ENCODE data around the gene LTBP4.

The LTBP4 gene

GRCh38 chr19:40611900-40612698, 10.9 kb downstream of the LTBP4 start:
- 91 to 95% methylated on average over 10 of the region's 10 CpGs for WGBS, 2 experiments
- no peaks in the 10 kb centered on the region for H3K9me3 ChIP-seq (ENCODE audit: control insufficient read depth, low read length)
- H3K27me3 ChIP-seq (ENCODE audit: control insufficient read depth, insufficient read depth, low read length, poor library complexity, severe bottlenecking): peaks cover 46% of the 10 kb centered on the region
- no peak overlapping the region for H3K4me3 ChIP-seq (ENCODE audit: insufficient read depth, low read depth, low read length)
- peaks cover 6% of the 10 kb centered on the region for H3K36me3 ChIP-seq (ENCODE audit: control insufficient read depth, insufficient read depth, low read length)
- peaks cover 11% of the 10 kb centered on the region for H3K4me1 ChIP-seq (ENCODE audit: control insufficient read depth, insufficient read depth, low read length)
- no peak overlapping the region for H3K27ac ChIP-seq (ENCODE audit: insufficient read depth, low read depth, low read length, poor library complexity, severe bottlenecking)

DNA sequence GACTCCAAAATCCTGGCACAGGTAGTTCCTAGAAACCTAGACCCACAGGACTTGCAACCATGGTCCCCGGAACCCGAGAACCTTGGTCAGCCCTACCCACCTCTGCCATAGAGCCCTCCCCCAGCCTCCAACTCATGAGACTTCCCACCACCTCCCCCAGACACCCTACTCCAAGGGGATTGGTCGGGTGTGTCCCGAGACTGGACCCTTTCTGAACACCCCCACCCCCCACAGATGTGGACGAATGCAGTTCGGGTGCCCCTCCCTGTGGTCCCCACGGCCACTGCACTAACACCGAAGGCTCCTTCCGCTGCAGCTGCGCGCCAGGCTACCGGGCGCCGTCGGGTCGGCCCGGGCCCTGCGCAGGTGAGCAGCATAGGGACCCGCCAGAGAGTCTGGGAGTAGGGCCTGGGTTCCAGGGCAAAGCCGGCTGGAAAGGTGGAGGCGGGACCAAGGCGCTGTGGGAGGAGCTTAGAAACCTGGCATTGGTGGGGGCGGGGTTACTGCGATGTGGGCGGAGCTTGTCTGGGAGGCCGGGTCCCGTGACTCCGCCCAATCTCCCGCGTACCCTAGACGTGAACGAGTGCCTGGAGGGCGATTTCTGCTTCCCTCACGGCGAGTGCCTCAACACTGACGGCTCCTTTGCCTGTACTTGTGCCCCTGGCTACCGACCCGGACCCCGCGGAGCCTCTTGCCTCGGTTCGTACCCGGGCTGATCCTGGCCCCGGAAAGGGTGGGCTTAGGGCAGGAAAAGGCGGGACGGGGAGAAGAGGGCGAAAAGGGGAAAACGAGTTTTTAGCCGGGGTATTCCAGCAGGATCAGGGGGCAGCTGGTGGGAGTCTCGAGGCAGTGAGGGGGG, 11.9 kb downstream of the LTBP4 start:
- peaks cover 36% of the 10 kb centered on the region for H3K27me3 ChIP-seq (ENCODE audit: control insufficient read depth, insufficient read depth, low read length, poor library complexity, severe bottlenecking)
- peak overlapping the region; percentile 50 for H3K27ac ChIP-seq (ENCODE audit: insufficient read depth, low read depth, low read length, poor library complexity, severe bottlenecking)
- peaks cover 11% of the 10 kb centered on the region for H3K4me1 ChIP-seq (ENCODE audit: control insufficient read depth, insufficient read depth, low read length)
- H3K4me3 ChIP-seq (ENCODE audit: insufficient read depth, low read depth, low read length): peak overlapping the region; percentile 57
- H3K9me3 ChIP-seq (ENCODE audit: control insufficient read depth, low read length): no peaks in the 10 kb centered on the region
- 22 to 25% methylated on average over 50 of the region's 50 CpGs for WGBS, 2 experiments
- peaks cover 6% of the 10 kb centered on the region for H3K36me3 ChIP-seq (ENCODE audit: control insufficient read depth, insufficient read depth, low read length)

DNA sequence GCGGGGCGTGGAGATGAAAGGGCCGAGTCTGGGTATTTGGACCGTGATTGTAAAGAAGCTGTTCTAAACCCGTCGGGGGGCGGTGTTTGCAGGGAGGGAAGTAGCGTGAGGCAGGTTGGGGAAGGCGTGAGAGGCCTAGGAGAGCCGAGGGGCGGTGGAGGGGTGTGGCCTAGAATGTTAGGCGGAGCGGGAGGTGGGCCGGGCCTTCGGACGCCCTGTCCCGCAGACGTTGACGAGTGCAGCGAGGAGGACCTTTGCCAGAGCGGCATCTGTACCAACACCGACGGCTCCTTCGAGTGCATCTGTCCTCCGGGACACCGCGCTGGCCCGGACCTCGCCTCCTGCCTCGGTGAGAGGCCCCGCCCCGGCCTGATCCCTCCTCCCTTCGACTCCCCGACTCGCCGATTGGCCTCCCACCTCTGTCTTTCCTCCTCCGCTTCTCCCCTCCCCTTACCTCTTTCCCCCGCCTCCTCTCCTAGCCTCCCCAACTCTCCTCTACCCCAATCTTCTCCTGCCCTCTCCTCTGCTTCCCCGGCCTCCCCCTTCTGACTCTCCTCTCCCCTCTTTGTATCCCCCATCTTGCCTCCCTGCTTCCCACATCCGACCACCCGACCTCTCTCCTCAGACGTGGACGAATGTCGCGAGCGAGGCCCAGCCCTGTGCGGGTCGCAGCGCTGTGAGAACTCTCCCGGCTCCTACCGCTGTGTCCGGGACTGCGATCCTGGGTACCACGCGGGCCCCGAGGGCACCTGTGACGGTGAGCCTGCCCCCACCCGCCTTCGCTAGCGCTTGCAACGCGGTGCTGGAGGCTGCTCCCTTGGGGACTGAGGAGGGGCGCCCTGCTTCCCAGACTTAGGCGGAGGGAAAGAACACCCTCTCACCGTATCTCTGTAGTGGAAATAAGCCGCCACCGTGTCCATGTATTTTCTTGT, 12.8 kb downstream of the LTBP4 start:
- H3K9me3 ChIP-seq (ENCODE audit: control insufficient read depth, low read length): no peaks in the 10 kb centered on the region
- WGBS, 2 experiments: 1% methylated on average over 67 of the region's 67 CpGs
- H3K36me3 ChIP-seq (ENCODE audit: control insufficient read depth, insufficient read depth, low read length): peaks cover 13% of the 10 kb centered on the region
- peaks cover 11% of the 10 kb centered on the region for H3K4me1 ChIP-seq (ENCODE audit: control insufficient read depth, insufficient read depth, low read length)
- H3K27me3 ChIP-seq (ENCODE audit: control insufficient read depth, insufficient read depth, low read length, poor library complexity, severe bottlenecking): peaks cover 27% of the 10 kb centered on the region
- H3K27ac ChIP-seq (ENCODE audit: insufficient read depth, low read depth, low read length, poor library complexity, severe bottlenecking): peak overlapping the region; percentile 50
- peak overlapping the region; percentile 57 for H3K4me3 ChIP-seq (ENCODE audit: insufficient read depth, low read depth, low read length)

GRCh38 chr19:40614622-40615411, 13.6 kb downstream of the LTBP4 start:
- peak overlapping the region; percentile 52 for H3K27ac ChIP-seq (ENCODE audit: insufficient read depth, low read depth, low read length, poor library complexity, severe bottlenecking)
- peaks cover 19% of the 10 kb centered on the region for H3K27me3 ChIP-seq (ENCODE audit: control insufficient read depth, insufficient read depth, low read length, poor library complexity, severe bottlenecking)
- H3K36me3 ChIP-seq (ENCODE audit: control insufficient read depth, insufficient read depth, low read length): peaks cover 21% of the 10 kb centered on the region
- H3K4me3 ChIP-seq (ENCODE audit: insufficient read depth, low read depth, low read length): peak overlapping the region; percentile 57
- no peaks in the 10 kb centered on the region for H3K9me3 ChIP-seq (ENCODE audit: control insufficient read depth, low read length)
- peaks cover 11% of the 10 kb centered on the region for H3K4me1 ChIP-seq (ENCODE audit: control insufficient read depth, insufficient read depth, low read length)
- WGBS, 2 experiments: 4 to 8% methylated on average over 20 to 22 of the region's 27 CpGs

DNA sequence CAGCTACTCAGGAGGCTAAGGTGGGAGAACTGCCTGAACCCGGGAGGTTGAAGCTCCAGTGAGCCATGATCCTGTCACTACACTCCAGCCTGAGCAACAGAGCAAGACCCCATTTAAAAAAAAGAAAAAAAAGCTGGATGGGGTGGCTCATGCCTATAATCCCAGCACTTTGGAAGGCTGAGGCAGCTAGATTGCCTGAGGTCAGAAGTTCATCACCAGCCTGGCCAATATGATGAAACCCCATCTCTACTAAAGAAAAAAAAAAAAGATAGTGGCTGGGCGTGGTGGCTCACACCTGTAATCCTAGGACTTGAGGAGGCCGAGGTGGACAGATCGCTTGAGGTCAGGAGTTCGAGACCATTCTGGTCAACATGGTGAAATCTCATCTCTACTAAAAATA, 15.0 kb downstream of the LTBP4 start:
- Histone ChIP-seq H3K27ac (ENCODE audit: insufficient read depth, low read depth, low read length, poor library complexity, severe bottlenecking) (no peak overlapping the region), H3K27me3 (ENCODE audit: control insufficient read depth, insufficient read depth, low read length, poor library complexity, severe bottlenecking) (peaks cover 7% of the 10 kb centered on the region), H3K9me3 (ENCODE audit: control insufficient read depth, low read length) (no peaks in the 10 kb centered on the region), H3K36me3 (ENCODE audit: control insufficient read depth, insufficient read depth, low read length) (peaks cover 26% of the 10 kb centered on the region), H3K4me1 (ENCODE audit: control insufficient read depth, insufficient read depth, low read length) (peaks cover under 1% of the 10 kb centered on the region), H3K4me3 (ENCODE audit: insufficient read depth, low read depth, low read length) (no peak overlapping the region)
- WGBS, 2 experiments: 68 to 77% methylated on average over 5 of the region's 5 CpGs

DNA sequence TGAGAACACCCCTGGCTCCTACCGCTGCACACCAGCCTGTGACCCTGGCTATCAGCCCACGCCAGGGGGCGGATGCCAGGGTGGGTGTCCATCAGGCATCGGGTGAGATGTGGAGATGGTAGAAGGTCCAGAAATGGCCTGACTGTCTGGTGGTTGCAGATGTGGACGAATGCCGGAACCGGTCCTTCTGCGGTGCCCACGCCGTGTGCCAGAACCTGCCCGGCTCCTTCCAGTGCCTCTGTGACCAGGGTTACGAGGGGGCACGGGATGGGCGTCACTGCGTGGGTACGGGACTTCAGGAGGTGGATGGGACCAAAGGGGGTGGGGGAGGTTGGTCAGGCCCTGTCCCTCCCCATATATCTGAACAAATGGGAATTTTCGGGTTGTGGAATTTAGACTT, 15.8 kb downstream of the LTBP4 start:
- no peaks in the 10 kb centered on the region for H3K27me3 ChIP-seq (ENCODE audit: control insufficient read depth, insufficient read depth, low read length, poor library complexity, severe bottlenecking)
- peaks cover 31% of the 10 kb centered on the region for H3K36me3 ChIP-seq (ENCODE audit: control insufficient read depth, insufficient read depth, low read length)
- H3K4me1 ChIP-seq (ENCODE audit: control insufficient read depth, insufficient read depth, low read length): no peaks in the 10 kb centered on the region
- no peak overlapping the region for H3K27ac ChIP-seq (ENCODE audit: insufficient read depth, low read depth, low read length, poor library complexity, severe bottlenecking)
- WGBS, 2 experiments: 96 to 97% methylated on average over 17 of the region's 17 CpGs
- H3K4me3 ChIP-seq (ENCODE audit: insufficient read depth, low read depth, low read length): no peak overlapping the region
- H3K9me3 ChIP-seq (ENCODE audit: control insufficient read depth, low read length): no peaks in the 10 kb centered on the region

GRCh38 chr19:40617961-40618360, 16.8 kb downstream of the LTBP4 start:
- Histone ChIP-seq H3K4me1 (ENCODE audit: control insufficient read depth, insufficient read depth, low read length) (peaks cover 7% of the 10 kb centered on the region), H3K27ac (ENCODE audit: insufficient read depth, low read depth, low read length, poor library complexity, severe bottlenecking) (no peak overlapping the region), H3K4me3 (ENCODE audit: insufficient read depth, low read depth, low read length) (no peak overlapping the region), H3K36me3 (ENCODE audit: control insufficient read depth, insufficient read depth, low read length) (peaks cover 31% of the 10 kb centered on the region), H3K9me3 (ENCODE audit: control insufficient read depth, low read length) (no peaks in the 10 kb centered on the region), H3K27me3 (ENCODE audit: control insufficient read depth, insufficient read depth, low read length, poor library complexity, severe bottlenecking) (no peaks in the 10 kb centered on the region)
- 94 to 95% methylated on average over 4 of the region's 4 CpGs for WGBS, 2 experiments

DNA sequence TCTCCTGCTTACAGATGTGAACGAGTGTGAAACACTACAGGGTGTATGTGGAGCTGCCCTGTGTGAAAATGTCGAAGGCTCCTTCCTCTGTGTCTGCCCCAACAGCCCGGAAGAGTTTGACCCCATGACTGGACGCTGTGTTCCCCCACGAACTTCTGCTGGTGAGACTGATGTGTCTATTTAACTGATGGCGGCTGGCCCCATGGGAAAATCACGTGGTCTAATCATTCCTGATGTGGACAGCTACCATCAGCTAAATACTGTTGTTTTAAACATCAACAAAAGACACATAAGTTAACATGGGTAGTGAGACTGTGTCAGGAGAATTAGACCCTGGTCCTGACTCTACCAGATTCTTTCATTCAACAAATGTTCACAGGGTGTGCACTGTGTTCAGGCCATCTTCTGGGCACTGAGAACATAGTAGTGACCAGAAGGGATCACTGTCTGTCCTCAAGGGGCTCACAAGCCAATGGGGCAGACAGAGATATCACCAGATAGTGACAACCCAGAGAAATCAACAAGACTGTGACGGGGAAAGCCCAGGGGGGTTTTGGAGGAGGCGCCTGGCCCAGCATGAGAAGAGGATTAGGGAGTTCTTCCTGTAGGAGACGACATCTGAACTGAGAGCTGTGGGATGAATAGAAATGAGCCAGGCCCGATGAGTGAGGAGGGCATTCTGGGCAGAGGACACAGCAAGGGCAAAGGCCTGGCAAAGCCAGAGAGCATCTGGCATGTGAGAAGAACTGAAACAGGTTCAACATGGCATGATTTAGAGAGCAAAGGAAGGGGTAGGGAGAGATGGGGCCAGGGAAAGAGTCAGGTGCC, 18.4 kb downstream of the LTBP4 start:
- Histone ChIP-seq H3K4me3 (ENCODE audit: insufficient read depth, low read depth, low read length) (no peak overlapping the region), H3K36me3 (ENCODE audit: control insufficient read depth, insufficient read depth, low read length) (peaks cover 31% of the 10 kb centered on the region), H3K9me3 (ENCODE audit: control insufficient read depth, low read length) (no peaks in the 10 kb centered on the region), H3K27ac (ENCODE audit: insufficient read depth, low read depth, low read length, poor library complexity, severe bottlenecking) (no peak overlapping the region), H3K27me3 (ENCODE audit: control insufficient read depth, insufficient read depth, low read length, poor library complexity, severe bottlenecking) (no peaks in the 10 kb centered on the region), H3K4me1 (ENCODE audit: control insufficient read depth, insufficient read depth, low read length) (peaks cover 11% of the 10 kb centered on the region)
- 78 to 84% methylated on average over 10 to 11 of the region's 11 CpGs for WGBS, 2 experiments

DNA sequence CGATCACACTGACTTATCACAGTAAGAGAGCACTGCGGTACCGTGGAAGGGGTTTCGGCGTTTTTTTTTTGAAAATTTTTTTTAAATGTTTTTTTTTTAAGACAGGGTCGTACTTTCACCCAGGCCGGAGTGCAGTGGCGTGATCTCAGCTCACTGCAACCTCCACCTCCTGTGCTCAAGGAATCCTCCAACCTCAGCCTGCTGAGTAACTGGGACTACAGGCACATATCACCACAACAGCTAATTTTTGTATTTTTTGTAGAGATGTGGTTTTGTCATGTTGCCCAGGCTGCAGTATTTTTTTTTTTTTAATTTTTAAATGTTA, 19.0 kb downstream of the LTBP4 start:
- H3K9me3 ChIP-seq (ENCODE audit: control insufficient read depth, low read length): no peaks in the 10 kb centered on the region
- H3K36me3 ChIP-seq (ENCODE audit: control insufficient read depth, insufficient read depth, low read length): peaks cover 31% of the 10 kb centered on the region
- H3K4me1 ChIP-seq (ENCODE audit: control insufficient read depth, insufficient read depth, low read length): peaks cover 11% of the 10 kb centered on the region
- no peak overlapping the region for H3K4me3 ChIP-seq (ENCODE audit: insufficient read depth, low read depth, low read length)
- no peak overlapping the region for H3K27ac ChIP-seq (ENCODE audit: insufficient read depth, low read depth, low read length, poor library complexity, severe bottlenecking)
- no peaks in the 10 kb centered on the region for H3K27me3 ChIP-seq (ENCODE audit: control insufficient read depth, insufficient read depth, low read length, poor library complexity, severe bottlenecking)
- 96 to 98% methylated on average over 8 of the region's 8 CpGs for WGBS, 2 experiments

Measured in ectodermal cell (in vitro differentiated cells).